MM.1S (cell line): ENCODE results near the gene VRK2.
"Not testable (repeated sequence)": the region's sequence is repeated elsewhere in the genome, so short reads cannot be mapped to it uniquely, and the experiment has no call there.

ENCODE experiments used
- DNase-seq: peaks from one replicate; pipeline ENCODE4 v3.0.0-alpha.2; 2015
- H2AFZ ChIP-seq: fragments of 300-600 bp; sonication (generic); 2 replicates; pipeline ENCODE4 v1.6.0; 2016; ENCODE audit warnings: antibody characterized with exemption, low read length
- H3F3A ChIP-seq: fragments of 300-600 bp; sonication (generic); 2 replicates; pipeline ENCODE4 v1.6.1; 2016; ENCODE audit warnings: mild to moderate bottlenecking, antibody characterized with exemption, low read length, moderate library complexity, mixed read lengths; ENCODE audit not compliant: insufficient read depth
- H3K27ac ChIP-seq: fragments of 300-600 bp; sonication (generic); 2 replicates; pipeline ENCODE4 v1.5.1; 2016; ENCODE audit warnings: mild to moderate bottlenecking, low read length
- H3K27me3 ChIP-seq: fragments of 300-600 bp; sonication (generic); replicated peaks from 2 replicates; pipeline ENCODE4 v1.6.0; 2016; ENCODE audit warnings: low read length; ENCODE audit not compliant: insufficient read depth
- H3K36me3 ChIP-seq: fragments of 300-600 bp; sonication (generic); replicated peaks from 2 replicates; pipeline ENCODE4 v1.6.1; 2016; ENCODE audit warnings: mild to moderate bottlenecking, low read length, mixed read lengths; ENCODE audit not compliant: insufficient read depth
- H3K4me1 ChIP-seq: fragments of 300-600 bp; sonication (generic); 2 replicates; pipeline ENCODE4 v1.6.1; 2016; ENCODE audit warnings: low read length, mixed read lengths
- H3K4me2 ChIP-seq: fragments of 300-600 bp; sonication (generic); 2 replicates; pipeline ENCODE4 v1.6.0; 2016; ENCODE audit warnings: low read depth, low read length
- H3K4me3 ChIP-seq: fragments of 300-600 bp; sonication (generic); 2 replicates; pipeline ENCODE4 v1.5.1; 2016; ENCODE audit warnings: low read length, mixed read lengths
- H3K79me2 ChIP-seq: fragments of 300-600 bp; sonication (generic); 2 replicates; pipeline ENCODE4 v1.6.1; 2016; ENCODE audit warnings: mixed run types, low read length, mixed read lengths
- H3K9ac ChIP-seq: fragments of 300-600 bp; sonication (generic); 2 replicates; pipeline ENCODE4 v1.6.1; 2016; ENCODE audit warnings: low read length, mixed read lengths
- H3K9me2 ChIP-seq: fragments of 300-600 bp; sonication (generic); replicated peaks from 2 replicates; pipeline ENCODE4 v1.6.1; 2016; ENCODE audit warnings: mild to moderate bottlenecking, low read length, mixed read lengths; ENCODE audit not compliant: insufficient read depth
- H3K9me3 ChIP-seq: fragments of 300-600 bp; sonication (generic); replicated peaks from 2 replicates; pipeline ENCODE4 v1.6.1; 2016; ENCODE audit warnings: mild to moderate bottlenecking, low read length, mixed read lengths; ENCODE audit not compliant: insufficient read depth
- H4K20me1 ChIP-seq: fragments of 300-600 bp; sonication (generic); 2 replicates; pipeline ENCODE4 v1.6.1; 2016; ENCODE audit warnings: mild to moderate bottlenecking, low read length, moderate library complexity, mixed read lengths; ENCODE audit not compliant: insufficient read depth
- CTCF ChIP-seq: fragments of 300-600 bp; sonication (generic); IDR thresholded peaks from 2 replicates; pipeline ENCODE4 v1.5.1; 2016; ENCODE audit warnings: antibody characterized with exemption, low read length, mixed read lengths
- EZH2 ChIP-seq: fragments of 300-600 bp; sonication (generic); optimal IDR thresholded peaks from 2 replicates; pipeline ENCODE3; 2017; ENCODE audit warnings: low read depth, mild to moderate bottlenecking, antibody characterized with exemption, low read length, mixed read lengths
- EZH2phosphoT487 ChIP-seq: fragments of 300-600 bp; sonication (generic); IDR thresholded peaks from 2 replicates; pipeline ENCODE4 v1.6.1; 2018; ENCODE audit warnings: antibody characterized with exemption, low read length

VRK2 gene

GRCh38 chr2:58186501-58186900, 139.9 kb downstream of the VRK2 start:
- DNase-seq = no peak
- no peaks in the 10 kb centered on the region for H3F3A ChIP-seq
- no peak overlapping the region for H3K4me3 ChIP-seq
- H3K9me3 ChIP-seq = no peaks in the 10 kb centered on the region
- no peak overlapping the region for H3K4me2 ChIP-seq
- H3K9me2 ChIP-seq = no peaks in the 10 kb centered on the region
- H3K27me3 ChIP-seq = no peaks in the 10 kb centered on the region
- H2AFZ ChIP-seq = no peak overlapping the region
- H3K79me2 ChIP-seq = no peaks in the 10 kb centered on the region
- H3K9ac ChIP-seq = no peak overlapping the region
- TF ChIP-seq EZH2phosphoT487 (no peak), EZH2 (no peak), CTCF (no peak)
- H3K36me3 ChIP-seq = no peaks in the 10 kb centered on the region
- no peak overlapping the region for H3K27ac ChIP-seq
- no peaks in the 10 kb centered on the region for H4K20me1 ChIP-seq
- H3K4me1 ChIP-seq = no peaks in the 10 kb centered on the region

GRCh38 chr2:58187022-58187421, 140.4 kb downstream of the VRK2 start:
- not testable (repeated sequence) for H3K9me3 ChIP-seq

GRCh38 chr2:58194458-58194857, 147.9 kb downstream of the VRK2 start:
- H3K4me2 ChIP-seq = no peak overlapping the region
- no peaks in the 10 kb centered on the region for H3K9me3 ChIP-seq
- H3F3A ChIP-seq = no peaks in the 10 kb centered on the region
- H3K9me2 ChIP-seq = no peaks in the 10 kb centered on the region
- H3K27me3 ChIP-seq = no peaks in the 10 kb centered on the region
- DNase-seq = no peak
- no peaks in the 10 kb centered on the region for H4K20me1 ChIP-seq
- no peak for TF ChIP-seq EZH2phosphoT487
- no peak for TF ChIP-seq EZH2
- no peak overlapping the region for H3K9ac ChIP-seq
- H2AFZ ChIP-seq = no peak overlapping the region
- no peaks in the 10 kb centered on the region for H3K4me1 ChIP-seq
- H3K79me2 ChIP-seq = no peaks in the 10 kb centered on the region
- no peak overlapping the region for H3K27ac ChIP-seq
- no peaks in the 10 kb centered on the region for H3K36me3 ChIP-seq
- H3K4me3 ChIP-seq = no peak overlapping the region

More at GRCh38 chr2:58187022-58187421, 140.4 kb downstream of the VRK2 start:
- H3F3A ChIP-seq, H4K20me1 ChIP-seq, H3K4me2 ChIP-seq, DNase-seq, H3K27me3 ChIP-seq, H3K27ac ChIP-seq, H2AFZ ChIP-seq, H3K9me2 ChIP-seq, H3K4me3 ChIP-seq, H3K9ac ChIP-seq, H3K4me1 ChIP-seq, H3K36me3 ChIP-seq, H3K79me2 ChIP-seq: not testable (repeated sequence)

GRCh38 chr2:58195662-58196061, 149.1 kb downstream of the VRK2 start:
- TF ChIP-seq EZH2phosphoT487 = no peak
- no peak for TF ChIP-seq EZH2
- no peaks in the 10 kb centered on the region for H3K9me2 ChIP-seq
- no peaks in the 10 kb centered on the region for H3K4me1 ChIP-seq
- H3K27ac ChIP-seq = no peak overlapping the region
- H3K4me3 ChIP-seq = no peak overlapping the region
- no peak for DNase-seq
- no peaks in the 10 kb centered on the region for H3F3A ChIP-seq
- H4K20me1 ChIP-seq = no peaks in the 10 kb centered on the region
- no peak overlapping the region for H2AFZ ChIP-seq
- no peaks in the 10 kb centered on the region for H3K36me3 ChIP-seq
- no peaks in the 10 kb centered on the region for H3K79me2 ChIP-seq
- no peak overlapping the region for H3K4me2 ChIP-seq
- no peaks in the 10 kb centered on the region for H3K27me3 ChIP-seq
- no peaks in the 10 kb centered on the region for H3K9me3 ChIP-seq
- no peak overlapping the region for H3K9ac ChIP-seq

GRCh38 chr2:58197894-58198293, 151.3 kb downstream of the VRK2 start:
- H3K27ac ChIP-seq = no peak overlapping the region
- no peak overlapping the region for H2AFZ ChIP-seq
- no peak overlapping the region for H3K4me2 ChIP-seq
- no peaks in the 10 kb centered on the region for H4K20me1 ChIP-seq
- no peaks in the 10 kb centered on the region for H3K79me2 ChIP-seq
- TF ChIP-seq CTCF = no peak
- no peak for TF ChIP-seq EZH2
- no peak for TF ChIP-seq EZH2phosphoT487
- no peaks in the 10 kb centered on the region for H3K9me3 ChIP-seq
- H3K9ac ChIP-seq = no peak overlapping the region
- no peaks in the 10 kb centered on the region for H3K4me1 ChIP-seq
- no peaks in the 10 kb centered on the region for H3K27me3 ChIP-seq
- DNase-seq = no peak
- no peaks in the 10 kb centered on the region for H3K9me2 ChIP-seq
- no peaks in the 10 kb centered on the region; the same call in 1 of the 2 replicates for H3K36me3 ChIP-seq
- H3F3A ChIP-seq = no peaks in the 10 kb centered on the region
- no peak overlapping the region for H3K4me3 ChIP-seq
